ENCODE data around the gene PDE8A. TPM values are rescaled to one million over a fixed set of nuclear protein-coding genes. Genes with fewer than 3 reads are reported as not detected.

The PDE8A gene, protein sequence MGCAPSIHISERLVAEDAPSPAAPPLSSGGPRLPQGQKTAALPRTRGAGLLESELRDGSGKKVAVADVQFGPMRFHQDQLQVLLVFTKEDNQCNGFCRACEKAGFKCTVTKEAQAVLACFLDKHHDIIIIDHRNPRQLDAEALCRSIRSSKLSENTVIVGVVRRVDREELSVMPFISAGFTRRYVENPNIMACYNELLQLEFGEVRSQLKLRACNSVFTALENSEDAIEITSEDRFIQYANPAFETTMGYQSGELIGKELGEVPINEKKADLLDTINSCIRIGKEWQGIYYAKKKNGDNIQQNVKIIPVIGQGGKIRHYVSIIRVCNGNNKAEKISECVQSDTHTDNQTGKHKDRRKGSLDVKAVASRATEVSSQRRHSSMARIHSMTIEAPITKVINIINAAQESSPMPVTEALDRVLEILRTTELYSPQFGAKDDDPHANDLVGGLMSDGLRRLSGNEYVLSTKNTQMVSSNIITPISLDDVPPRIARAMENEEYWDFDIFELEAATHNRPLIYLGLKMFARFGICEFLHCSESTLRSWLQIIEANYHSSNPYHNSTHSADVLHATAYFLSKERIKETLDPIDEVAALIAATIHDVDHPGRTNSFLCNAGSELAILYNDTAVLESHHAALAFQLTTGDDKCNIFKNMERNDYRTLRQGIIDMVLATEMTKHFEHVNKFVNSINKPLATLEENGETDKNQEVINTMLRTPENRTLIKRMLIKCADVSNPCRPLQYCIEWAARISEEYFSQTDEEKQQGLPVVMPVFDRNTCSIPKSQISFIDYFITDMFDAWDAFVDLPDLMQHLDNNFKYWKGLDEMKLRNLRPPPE
- 17.3 and 28.3 TPM in 2 replicates for total RNA-seq (2014; rRNA removed; shearing (Covaris generic))
- 29.6 and 32.3 TPM in 2 replicates for total RNA-seq (2022)
- percentile 79 among the genes with signal in this experiment for Bru-seq, nascent RNA
- percentile 83 among the genes with signal in this experiment for BruChase-seq, experiment 1, labeled RNA remaining after a 6-hour chase
- percentile 85 among the genes with signal in this experiment for BruChase-seq, experiment 2, labeled RNA remaining after a 2-hour chase
- long read RNA-seq, partial matches to known transcripts = 9 of 30 reads
- long read RNA-seq, other reads (novel, unspliced or antisense) = 13 of 30 reads

DNA sequence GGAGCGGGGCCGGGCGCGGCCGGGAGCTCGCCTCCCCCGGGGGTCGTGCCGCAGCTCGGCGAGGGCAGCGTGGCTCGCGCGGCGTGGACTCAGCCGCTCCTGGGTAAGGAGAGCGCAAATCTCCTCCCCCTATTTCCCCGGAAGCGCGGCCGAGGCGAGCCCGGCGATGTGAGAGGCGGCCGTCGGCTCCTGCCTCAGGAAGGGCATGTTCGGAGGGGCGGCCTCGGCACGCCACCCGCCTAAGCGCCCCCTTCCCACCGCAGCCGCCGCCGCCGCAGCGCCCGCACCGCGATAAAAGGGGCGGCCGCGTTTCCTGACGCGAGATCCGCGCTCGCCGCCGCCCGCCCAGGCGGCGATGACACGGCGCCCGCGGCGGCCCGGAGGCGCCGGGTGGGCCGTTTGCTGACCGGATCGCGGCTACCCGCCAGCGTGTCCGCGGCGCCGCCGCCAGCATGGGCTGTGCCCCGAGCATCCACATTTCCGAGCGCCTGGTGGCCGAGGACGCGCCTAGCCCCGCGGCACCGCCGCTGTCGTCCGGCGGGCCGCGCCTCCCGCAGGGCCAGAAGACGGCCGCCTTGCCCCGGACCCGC lies at the start of gene PDE8A:
PDE8A (plus strand) TSS at position 146 of the 590 bp plus-strand sequence; CDS start at position 453, 307 bp downstream.
- Histone ChIP-seq H3K4me2 (ENCODE audit: low read length) (peak within 1 kb of the TSS; percentile 90), H3K36me3 (ENCODE audit: insufficient read depth, low read length) (no peaks in the 10 kb centered on the region), H3K4me1 (ENCODE audit: insufficient read depth, low read length, poor library complexity, severe bottlenecking) (peaks cover 44% of the 10 kb centered on the region), H3K4me3 (ENCODE audit: low read depth, low read length, poor library complexity, severe bottlenecking) (peak within 1 kb of the TSS; percentile 73), H2AFZ (ENCODE audit: low read length) (peak within 1 kb of the TSS; percentile 71), H3K9me2 (ENCODE audit: insufficient read depth, low read length) (no peaks in the 10 kb centered on the region), H3K79me2 (ENCODE audit: insufficient read depth, low read depth, low read length) (peaks cover 21% of the 10 kb centered on the region), H3K27ac (ENCODE audit: low read depth, low read length, poor library complexity, severe bottlenecking) (peak within 1 kb of the TSS; percentile 68), H3K9me3 (ENCODE audit: low read length) (no peaks in the 10 kb centered on the region), H4K20me1 (ENCODE audit: insufficient read depth, low read length) (0 out of 2 replicates have a peak, but pooled peaks cover 4% of the 10 kb centered on the region)
- BruUV-seq (replicated peaks) = no TSS peak
- POLR2A ChIA-PET = interaction anchor here (1.1 kb wide), 1 partner anchor 9 kb away, joined by 3 read pairs; no protein-coding TSS in a partner anchor
- TF ChIP-seq, protein P1, sequence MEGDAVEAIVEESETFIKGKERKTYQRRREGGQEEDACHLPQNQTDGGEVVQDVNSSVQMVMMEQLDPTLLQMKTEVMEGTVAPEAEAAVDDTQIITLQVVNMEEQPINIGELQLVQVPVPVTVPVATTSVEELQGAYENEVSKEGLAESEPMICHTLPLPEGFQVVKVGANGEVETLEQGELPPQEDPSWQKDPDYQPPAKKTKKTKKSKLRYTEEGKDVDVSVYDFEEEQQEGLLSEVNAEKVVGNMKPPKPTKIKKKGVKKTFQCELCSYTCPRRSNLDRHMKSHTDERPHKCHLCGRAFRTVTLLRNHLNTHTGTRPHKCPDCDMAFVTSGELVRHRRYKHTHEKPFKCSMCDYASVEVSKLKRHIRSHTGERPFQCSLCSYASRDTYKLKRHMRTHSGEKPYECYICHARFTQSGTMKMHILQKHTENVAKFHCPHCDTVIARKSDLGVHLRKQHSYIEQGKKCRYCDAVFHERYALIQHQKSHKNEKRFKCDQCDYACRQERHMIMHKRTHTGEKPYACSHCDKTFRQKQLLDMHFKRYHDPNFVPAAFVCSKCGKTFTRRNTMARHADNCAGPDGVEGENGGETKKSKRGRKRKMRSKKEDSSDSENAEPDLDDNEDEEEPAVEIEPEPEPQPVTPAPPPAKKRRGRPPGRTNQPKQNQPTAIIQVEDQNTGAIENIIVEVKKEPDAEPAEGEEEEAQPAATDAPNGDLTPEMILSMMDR (conservative IDR thresholded peaks at IDR 0.05; ENCODE audit: low read length) = no peak
- no peak for TF ChIP-seq EZH2phosphoT487 (IDR thresholded peaks at IDR 0.05; ENCODE audit: borderline replicate concordance, low read depth, low read length)
- intact Hi-C loops (cut with micrococcal nuclease; ENCODE audit: unreplicated experiment) = loop anchor here (2.0 kb wide), 3 partner anchors 29 to 383 kb away; no protein-coding TSS in a partner anchor
- CTCF ChIA-PET (ENCODE audit: unreplicated experiment) = interaction anchor here (0.5 kb wide), 1 partner anchor 382 kb away, joined by 3 read pairs; no protein-coding TSS in a partner anchor
- peak; percentile 64 for DNase-seq (ENCODE audit: low spot score)

DNA sequence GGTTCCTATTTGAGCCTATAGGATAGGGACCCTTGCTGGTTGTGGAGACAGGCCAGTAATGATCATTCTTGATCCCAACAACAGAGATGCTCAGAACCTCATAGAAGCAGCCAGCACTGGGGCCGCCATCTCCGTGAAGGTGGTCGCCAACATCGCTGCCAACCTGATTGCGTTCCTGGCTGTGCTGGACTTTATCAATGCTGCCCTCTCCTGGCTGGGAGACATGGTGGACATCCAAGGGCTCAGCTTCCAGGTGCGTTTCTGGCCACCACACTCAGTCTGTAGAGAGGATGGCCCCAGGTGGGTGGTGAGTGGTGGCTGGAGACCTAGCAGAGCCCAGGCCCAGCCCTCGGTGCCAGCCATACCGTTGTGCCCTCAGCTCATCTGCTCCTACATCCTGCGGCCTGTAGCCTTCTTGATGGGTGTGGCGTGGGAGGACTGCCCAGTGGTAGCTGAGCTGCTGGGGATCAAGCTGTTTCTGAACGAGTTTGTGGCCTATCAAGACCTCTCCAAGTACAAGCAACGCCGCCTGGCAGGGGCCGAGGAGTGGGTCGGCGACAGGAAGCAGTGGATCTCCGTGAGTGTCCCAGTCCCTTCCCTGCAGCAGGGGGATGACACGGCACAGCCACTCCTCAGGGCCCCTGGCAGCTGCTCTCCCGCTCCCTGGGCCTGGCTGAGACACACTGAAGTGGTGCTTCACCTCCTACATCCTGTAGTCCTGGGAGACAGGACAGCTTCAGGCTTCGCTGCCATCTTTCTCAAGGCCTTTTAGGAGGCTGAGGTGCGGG lies 46.5 kb upstream of the PDE8A start:
- intact Hi-C loops (cut with micrococcal nuclease; ENCODE audit: unreplicated experiment) = no loop called here
- Histone ChIP-seq H3K4me1 (ENCODE audit: insufficient read depth, low read length, poor library complexity, severe bottlenecking) (no peaks in the 10 kb centered on the region), H3K27ac (ENCODE audit: low read depth, low read length, poor library complexity, severe bottlenecking) (no peak overlapping the region), H3K79me2 (ENCODE audit: insufficient read depth, low read depth, low read length) (no peaks in the 10 kb centered on the region), H3K9me2 (ENCODE audit: insufficient read depth, low read length) (no peaks in the 10 kb centered on the region), H3K4me2 (ENCODE audit: low read length) (no peak overlapping the region), H3K36me3 (ENCODE audit: insufficient read depth, low read length) (no peaks in the 10 kb centered on the region), H4K20me1 (ENCODE audit: insufficient read depth, low read length) (no peaks in the 10 kb centered on the region), H3K4me3 (ENCODE audit: low read depth, low read length, poor library complexity, severe bottlenecking) (no peak overlapping the region), H2AFZ (ENCODE audit: low read length) (no peak overlapping the region), H3K9me3 (ENCODE audit: low read length) (no peaks in the 10 kb centered on the region)
- CTCF ChIA-PET (ENCODE audit: unreplicated experiment) = no interaction called here
- TF ChIP-seq, protein P1 (conservative IDR thresholded peaks at IDR 0.05; ENCODE audit: low read length) = 0 out of 2 replicates have a peak, but pooled peaks have one; percentile 22
- TF ChIP-seq EZH2phosphoT487 (IDR thresholded peaks at IDR 0.05; ENCODE audit: borderline replicate concordance, low read depth, low read length) = no peak
- no peak for DNase-seq (ENCODE audit: low spot score)
- no TSS peak for BruUV-seq (replicated peaks)
- POLR2A ChIA-PET = no interaction called here
